Brain microvascular endothelial cell (primary cell): ENCODE data around the gene GTF2B.
"Not testable (repeated sequence)": the region's sequence is repeated elsewhere in the genome, so short reads cannot be mapped to it uniquely, and the experiment has no call there.

Experiments used
- DNase-seq: peaks from one replicate; pipeline ENCODE4 v3.0.0-alpha.2; 2020
- H3K27ac ChIP-seq: fragments of 250-450 bp; sonication (Bioruptor Pico); 2 replicates; pipeline ENCODE4 v1.5.1; 2020; ENCODE audit warnings: mild to moderate bottlenecking, moderate library complexity
- H3K27me3 ChIP-seq: fragments of 250-450 bp; sonication (Bioruptor Pico); replicated peaks from 2 replicates; pipeline ENCODE4 v1.5.1; 2020; ENCODE audit warnings: mild to moderate bottlenecking
- H3K36me3 ChIP-seq: fragments of 250-450 bp; sonication (Bioruptor Pico); replicated peaks from 2 replicates; pipeline ENCODE4 v1.5.1; 2020; ENCODE audit warnings: mild to moderate bottlenecking
- H3K4me3 ChIP-seq: 2 replicates; pipeline ENCODE4 v1.5.1; 2011; ENCODE audit warnings: low read depth, mild to moderate bottlenecking, control low read depth, low read length, moderate library complexity
- in situ Hi-C: cut with HindIII; loops from 2 replicates; pipeline ENCODE4 v1.10.0; 2017; ENCODE audit warnings: low sequenced_read_pairs, low pct_ligation_motif_present
- TF ChIP-seq, protein P1 (sequence below): IDR thresholded peaks from 2 replicates; pipeline ENCODE4 v1.5.1; 2011; ENCODE audit warnings: low read depth, mild to moderate bottlenecking, moderate library complexity, low read length, control low read depth, inconsistent platforms; ENCODE audit errors: missing control alignments

The GTF2B gene

DNA sequence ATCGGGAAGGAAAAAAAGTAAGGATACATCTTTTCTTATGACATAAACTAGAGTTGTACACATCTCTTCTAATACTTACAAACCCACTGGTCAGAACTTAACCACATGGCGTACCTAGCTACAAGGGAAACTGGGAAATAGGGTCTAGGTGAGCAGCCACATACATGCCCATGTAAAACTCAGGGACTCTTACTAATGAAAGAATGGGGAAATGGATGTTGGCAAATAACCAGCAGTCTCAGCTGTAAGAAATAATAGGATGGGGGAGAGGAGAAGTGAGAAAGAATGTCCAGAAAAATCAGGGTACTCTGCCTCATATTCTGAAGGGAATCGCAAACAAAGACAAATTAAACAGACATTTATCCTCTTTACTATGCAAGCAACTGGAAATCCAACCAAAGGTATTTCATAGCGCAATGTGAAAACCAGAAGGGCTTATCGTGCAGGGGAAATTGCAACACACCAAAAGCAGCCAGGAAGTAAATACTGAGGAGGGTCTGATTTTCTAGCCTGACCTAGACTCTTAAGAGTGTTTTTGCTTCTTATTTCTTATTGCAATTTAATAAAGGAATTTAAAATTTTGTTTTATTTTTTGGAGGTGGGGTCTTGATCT lies 17.5 kb downstream of the GTF2B start:
- Histone ChIP-seq H3K27ac (no peak overlapping the region), H3K4me3 (no peak overlapping the region), H3K27me3 (no peaks in the 10 kb centered on the region), H3K36me3 (no peaks in the 10 kb centered on the region)
- TF ChIP-seq, protein P1, sequence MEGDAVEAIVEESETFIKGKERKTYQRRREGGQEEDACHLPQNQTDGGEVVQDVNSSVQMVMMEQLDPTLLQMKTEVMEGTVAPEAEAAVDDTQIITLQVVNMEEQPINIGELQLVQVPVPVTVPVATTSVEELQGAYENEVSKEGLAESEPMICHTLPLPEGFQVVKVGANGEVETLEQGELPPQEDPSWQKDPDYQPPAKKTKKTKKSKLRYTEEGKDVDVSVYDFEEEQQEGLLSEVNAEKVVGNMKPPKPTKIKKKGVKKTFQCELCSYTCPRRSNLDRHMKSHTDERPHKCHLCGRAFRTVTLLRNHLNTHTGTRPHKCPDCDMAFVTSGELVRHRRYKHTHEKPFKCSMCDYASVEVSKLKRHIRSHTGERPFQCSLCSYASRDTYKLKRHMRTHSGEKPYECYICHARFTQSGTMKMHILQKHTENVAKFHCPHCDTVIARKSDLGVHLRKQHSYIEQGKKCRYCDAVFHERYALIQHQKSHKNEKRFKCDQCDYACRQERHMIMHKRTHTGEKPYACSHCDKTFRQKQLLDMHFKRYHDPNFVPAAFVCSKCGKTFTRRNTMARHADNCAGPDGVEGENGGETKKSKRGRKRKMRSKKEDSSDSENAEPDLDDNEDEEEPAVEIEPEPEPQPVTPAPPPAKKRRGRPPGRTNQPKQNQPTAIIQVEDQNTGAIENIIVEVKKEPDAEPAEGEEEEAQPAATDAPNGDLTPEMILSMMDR = no peak
- no peak for DNase-seq
- in situ Hi-C loops = no loop called here

DNA sequence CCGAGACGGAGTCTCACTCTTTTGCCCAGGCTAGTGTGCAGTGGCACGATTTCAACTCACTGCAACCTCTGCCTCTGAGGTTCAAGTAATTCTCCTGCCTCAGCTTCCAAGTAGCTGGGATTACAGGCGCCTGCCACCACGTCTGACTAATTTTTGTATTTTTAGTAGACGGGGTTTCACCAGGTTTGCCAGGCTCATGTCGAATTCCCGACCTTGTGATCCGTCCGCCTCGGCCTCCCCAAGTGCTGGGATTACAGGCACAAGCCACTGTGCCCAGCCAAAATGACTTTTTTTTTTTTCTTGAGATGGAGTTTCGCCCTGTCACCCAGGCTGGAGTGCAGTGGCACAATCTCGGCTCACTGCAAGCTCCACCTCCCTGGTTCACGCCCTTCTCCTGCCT lies 21.7 kb downstream of the GTF2B start:
- in situ Hi-C loops, H3K27me3 ChIP-seq, DNase-seq, H3K27ac ChIP-seq, H3K4me3 ChIP-seq, H3K36me3 ChIP-seq: not testable (repeated sequence)

DNA sequence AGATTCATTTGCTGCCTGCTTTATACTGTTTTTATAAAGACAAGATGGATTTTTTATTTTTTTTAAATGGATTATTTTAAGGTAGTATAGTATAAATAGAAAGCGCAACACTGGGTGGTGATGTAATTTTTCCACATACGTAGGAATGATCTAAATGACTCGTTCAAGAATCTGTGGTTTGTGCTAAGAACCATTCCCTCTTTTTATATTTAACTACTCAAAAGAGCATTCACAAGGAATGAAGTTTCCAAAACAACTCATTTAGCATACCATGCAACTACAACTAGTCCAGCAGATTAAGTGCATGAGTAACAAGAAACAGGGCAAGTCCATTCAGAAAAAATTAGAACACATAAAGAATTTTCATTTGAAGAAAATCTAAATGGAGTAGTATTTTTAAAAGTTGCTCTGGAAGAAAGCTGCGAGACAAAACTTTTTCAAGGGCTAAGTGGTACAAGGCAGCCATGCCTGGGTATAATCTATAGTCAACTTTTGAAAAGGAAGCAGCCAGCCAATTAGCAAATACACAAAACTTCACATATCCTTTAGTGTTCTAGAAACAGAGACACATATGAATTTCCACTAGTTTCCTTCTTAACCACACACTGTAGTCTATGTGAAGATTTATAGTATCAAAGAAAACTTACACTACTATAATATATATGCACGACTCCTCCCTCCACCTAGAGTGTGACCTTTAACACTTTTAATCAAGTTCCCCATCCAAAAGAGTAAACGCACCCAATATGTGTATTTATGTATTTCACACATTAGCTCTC lies 23.4 kb downstream of the GTF2B start:
- Histone ChIP-seq H3K4me3 (no peak overlapping the region), H3K27ac (no peak overlapping the region), H3K36me3 (no peaks in the 10 kb centered on the region), H3K27me3 (no peaks in the 10 kb centered on the region)
- peak; percentile 3 for DNase-seq
- in situ Hi-C loops = no loop called here
- TF ChIP-seq, protein P1 = no peak

DNA sequence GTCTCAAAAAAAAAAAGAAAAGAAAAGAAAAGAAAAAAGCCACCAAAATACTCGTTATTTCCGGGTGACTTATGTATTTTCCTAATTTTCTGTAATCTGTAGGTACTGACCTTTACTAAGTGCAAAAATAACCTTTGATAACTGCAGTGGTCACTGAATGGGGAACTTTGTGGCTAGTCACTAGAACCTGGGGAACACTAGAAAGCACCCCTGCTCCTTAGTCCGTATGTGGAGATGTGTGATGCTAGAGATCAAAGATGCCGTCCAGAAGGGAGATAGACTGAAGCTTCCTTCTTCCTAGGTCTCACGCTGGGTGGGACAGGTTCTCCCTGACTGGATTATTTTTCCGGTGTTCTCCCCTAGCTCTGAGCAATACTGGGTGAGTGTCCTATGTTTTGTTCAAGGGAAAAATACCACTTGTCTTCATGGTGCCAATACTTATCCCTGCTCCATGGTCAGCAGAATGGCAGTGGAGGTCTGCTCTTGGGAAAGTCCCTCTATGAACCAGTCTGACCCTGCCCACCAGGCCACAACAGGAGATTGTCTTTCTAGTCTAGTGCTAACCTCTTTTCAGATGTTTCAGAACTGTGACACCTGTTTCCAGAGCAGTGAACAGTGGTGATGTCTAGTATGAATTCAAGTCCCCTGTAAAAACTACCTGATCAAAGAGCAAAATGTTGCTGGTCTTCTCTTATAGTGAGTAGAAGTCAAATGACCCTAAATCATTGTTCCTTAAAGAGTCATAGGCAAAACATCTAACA lies 39.9 kb downstream of the GTF2B start:
- Histone ChIP-seq H3K36me3 (peaks cover 14% of the 10 kb centered on the region), H3K4me3 (no peak overlapping the region), H3K27me3 (no peaks in the 10 kb centered on the region), H3K27ac (no peak overlapping the region)
- in situ Hi-C loops = no loop called here
- TF ChIP-seq, protein P1 = no peak
- no peak for DNase-seq

DNA sequence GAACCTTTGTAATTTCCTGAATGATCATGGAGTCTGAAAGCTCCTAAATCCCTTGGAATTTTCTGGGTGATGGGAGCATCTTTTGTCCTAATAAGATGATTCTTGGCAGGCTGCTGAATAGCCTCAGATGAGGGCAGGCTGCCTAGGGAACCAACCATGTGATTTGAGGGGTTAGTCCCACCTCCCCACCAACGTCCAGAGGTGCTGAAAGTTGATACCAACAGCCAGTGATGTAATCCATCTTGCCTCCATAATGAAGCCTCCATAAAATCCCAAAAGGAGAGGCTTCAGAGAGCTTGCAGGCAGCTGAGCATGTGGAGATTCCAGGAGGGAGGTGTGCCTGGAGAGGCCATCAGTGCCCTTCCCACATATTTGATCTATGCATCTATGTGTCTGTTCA lies 43.7 kb downstream of the GTF2B start:
- TF ChIP-seq, protein P1 = no peak
- DNase-seq = no peak
- H3K36me3 ChIP-seq = peaks cover 5% of the 10 kb centered on the region
- H3K27ac ChIP-seq = no peak overlapping the region
- H3K27me3 ChIP-seq = no peaks in the 10 kb centered on the region
- in situ Hi-C loops = no loop called here
- H3K4me3 ChIP-seq = no peak overlapping the region

DNA sequence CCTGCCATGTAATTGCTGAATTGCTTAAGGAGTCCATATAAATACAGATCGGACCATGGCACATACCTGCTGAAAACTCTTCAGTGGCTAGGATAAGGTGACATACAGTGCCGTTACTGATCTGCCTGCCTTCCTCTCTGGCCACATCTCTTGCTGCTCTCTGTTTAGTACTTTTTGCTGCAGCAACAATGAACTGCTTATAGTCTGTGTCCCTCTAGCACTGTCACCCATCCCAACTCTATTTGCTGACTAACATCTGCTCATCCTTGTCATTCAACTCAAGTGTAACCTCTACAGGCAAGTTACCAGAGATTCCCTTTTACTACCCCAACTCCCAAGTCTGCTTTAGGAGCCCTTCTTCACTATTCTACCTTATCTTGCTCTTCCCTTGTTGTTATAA lies 65.6 kb downstream of the GTF2B start:
- H3K27me3 ChIP-seq = no peaks in the 10 kb centered on the region
- peaks cover 4% of the 10 kb centered on the region for H3K36me3 ChIP-seq
- in situ Hi-C loops = no loop called here
- no peak overlapping the region for H3K4me3 ChIP-seq
- no peak overlapping the region for H3K27ac ChIP-seq
- TF ChIP-seq, protein P1 = no peak
- no peak for DNase-seq

DNA sequence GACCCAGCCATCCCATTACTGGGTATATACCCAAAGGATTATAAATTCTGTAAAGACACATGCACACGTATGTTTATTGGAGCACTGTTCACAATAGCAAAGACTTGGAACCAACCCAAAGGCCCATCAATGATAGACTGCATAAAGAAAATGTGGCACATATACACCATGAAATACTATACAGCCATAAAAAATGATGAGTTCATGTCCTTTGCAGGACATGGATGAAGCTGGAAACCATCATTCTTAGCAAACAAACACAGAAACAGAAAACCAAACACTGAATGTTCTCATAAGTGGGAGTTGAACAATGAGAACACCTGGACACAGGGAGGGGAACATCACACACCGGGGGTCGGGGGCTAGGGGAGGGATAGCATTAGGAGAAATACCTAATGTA lies 71.7 kb downstream of the GTF2B start:
- in situ Hi-C loops, DNase-seq, H3K4me3 ChIP-seq, H3K36me3 ChIP-seq, H3K27me3 ChIP-seq, H3K27ac ChIP-seq: not testable (repeated sequence)
